ENCODE results near the gene FARSA. TPM values are rescaled to one million over a fixed set of nuclear protein-coding genes. Genes with fewer than 3 reads are reported as not detected.

The FARSA gene
- total and polyA plus RNA-seq, 2 experiments from 2014 or later = 81.9 to 133 TPM

DNA sequence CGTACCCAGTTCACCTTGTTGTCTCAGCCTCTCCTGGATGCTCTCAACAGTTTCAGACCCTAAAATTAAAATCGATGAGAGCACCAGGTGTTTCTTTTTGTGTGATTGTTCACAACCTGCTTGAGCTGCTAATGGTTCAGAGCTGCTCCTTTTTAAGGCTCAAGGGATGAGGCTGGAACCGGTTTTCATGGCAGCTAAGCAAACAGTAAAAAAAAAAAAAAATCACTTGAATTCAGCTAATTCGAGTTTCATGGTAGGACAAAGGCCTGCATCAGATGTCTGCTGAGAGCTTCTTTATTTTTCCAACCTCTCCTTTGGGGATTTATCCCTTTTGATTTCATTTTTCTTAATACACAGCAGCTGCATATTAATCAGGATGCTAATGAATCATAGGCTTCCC lies 20.9 kb downstream of the FARSA start:
- Histone ChIP-seq H3K27me3 (no peaks in the 10 kb centered on the region), H3K27ac (no peak overlapping the region), H3K4me1 (ENCODE audit: low read depth) (peaks cover 6% of the 10 kb centered on the region), H3K9me3 (ENCODE audit: low read depth) (no peaks in the 10 kb centered on the region), H3K4me3 (no peak overlapping the region), H3K36me3 (no peaks in the 10 kb centered on the region)
- TF ChIP-seq CTCF (IDR thresholded peaks at IDR 0.05; ENCODE audit: low read depth, low read length) = no peak
- DNase-seq (ENCODE audit: low read depth in 1 of 2, low spot score in 1 of 2) = no peak

DNA sequence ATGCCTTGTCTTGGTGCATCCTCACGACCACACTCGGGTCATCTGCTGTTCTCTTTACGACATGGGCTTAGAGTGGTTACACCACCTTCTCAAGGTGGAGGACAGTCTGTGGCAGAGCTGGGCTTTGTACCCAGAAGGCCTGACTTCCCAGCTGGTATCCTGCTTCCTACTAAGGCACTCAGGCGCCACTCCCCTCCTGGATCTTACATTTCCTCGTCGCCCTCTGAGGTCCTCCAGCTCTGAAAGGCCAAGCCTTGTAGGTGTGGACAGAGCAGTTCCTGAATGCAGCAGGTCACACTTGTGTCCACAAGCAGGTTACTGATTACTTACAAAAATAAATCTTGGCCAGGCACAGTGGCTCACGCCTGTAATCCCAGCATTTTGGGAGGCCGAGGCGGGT lies 26.3 kb downstream of the FARSA start:
- no peaks in the 10 kb centered on the region for H3K27me3 ChIP-seq
- no peak for TF ChIP-seq CTCF (IDR thresholded peaks at IDR 0.05; ENCODE audit: low read depth, low read length)
- no peak for DNase-seq (ENCODE audit: low read depth in 1 of 2, low spot score in 1 of 2)
- no peaks in the 10 kb centered on the region for H3K4me1 ChIP-seq (ENCODE audit: low read depth)
- H3K36me3 ChIP-seq = no peaks in the 10 kb centered on the region
- no peak overlapping the region for H3K27ac ChIP-seq
- no peak overlapping the region for H3K4me3 ChIP-seq
- H3K9me3 ChIP-seq (ENCODE audit: low read depth) = no peaks in the 10 kb centered on the region

- no peaks in the 10 kb centered on the region for H3K4me1 ChIP-seq (ENCODE audit: low read depth)
- H3K4me3 ChIP-seq = no peak overlapping the region
- no peak overlapping the region for H3K27ac ChIP-seq
- no peaks in the 10 kb centered on the region for H3K9me3 ChIP-seq (ENCODE audit: low read depth)
- no peak for DNase-seq (ENCODE audit: low read depth in 1 of 2, low spot score in 1 of 2)
- peaks cover 3% of the 10 kb centered on the region for H3K36me3 ChIP-seq
- no peaks in the 10 kb centered on the region for H3K27me3 ChIP-seq
- TF ChIP-seq CTCF (IDR thresholded peaks at IDR 0.05; ENCODE audit: low read depth, low read length) = no peak
Measured at GRCh38 chr19:12899891-12900518, 33.5 kb downstream of the FARSA start.

DNA sequence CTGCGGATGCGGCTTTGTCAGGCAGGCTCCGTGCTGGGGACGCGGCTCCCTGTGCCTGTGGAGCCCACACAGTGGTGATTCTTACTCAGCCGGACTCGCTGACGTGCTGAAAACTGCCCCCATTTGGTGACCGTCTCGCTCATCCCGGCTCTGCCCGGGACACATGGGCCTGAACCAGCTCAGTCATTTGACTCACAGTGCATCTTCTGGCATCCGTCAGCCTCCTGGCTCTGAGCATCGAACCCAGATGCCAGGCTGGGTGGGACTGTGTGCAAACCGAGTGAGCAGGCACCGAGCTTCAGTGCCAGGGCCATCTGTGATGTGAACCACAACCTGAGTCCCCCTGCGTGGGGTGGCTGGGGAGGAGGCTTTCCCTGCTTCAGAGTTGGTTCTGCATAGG lies 37.1 kb downstream of the FARSA start:
- Histone ChIP-seq H3K36me3 (peaks cover 3% of the 10 kb centered on the region), H3K4me3 (no peak overlapping the region), H3K27me3 (no peaks in the 10 kb centered on the region), H3K9me3 (ENCODE audit: low read depth) (no peaks in the 10 kb centered on the region), H3K4me1 (ENCODE audit: low read depth) (no peaks in the 10 kb centered on the region), H3K27ac (no peak overlapping the region)
- no peak for TF ChIP-seq CTCF (IDR thresholded peaks at IDR 0.05; ENCODE audit: low read depth, low read length)
- no peak for DNase-seq (ENCODE audit: low read depth in 1 of 2, low spot score in 1 of 2)

DNA sequence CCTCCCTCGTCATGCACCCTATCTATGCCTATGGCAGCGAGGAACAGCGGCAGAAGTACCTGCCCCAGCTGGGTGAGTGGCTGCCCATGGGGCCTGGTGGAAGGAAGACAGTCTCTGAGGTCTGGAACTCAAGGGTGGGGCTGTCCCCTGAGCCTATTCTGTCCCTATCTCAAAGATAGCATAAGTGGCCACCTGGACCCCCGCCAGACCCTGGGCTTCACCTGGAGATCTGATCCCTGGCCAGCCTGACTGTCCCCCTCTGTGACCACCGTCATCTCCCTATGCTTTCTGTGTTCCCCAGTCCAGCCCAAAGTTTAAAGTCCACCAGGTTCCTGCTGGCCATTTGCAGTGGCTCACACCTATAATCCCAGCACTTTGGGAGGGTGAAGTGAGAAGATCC lies 39.9 kb downstream of the FARSA start:
- no peaks in the 10 kb centered on the region for H3K36me3 ChIP-seq
- no peaks in the 10 kb centered on the region for H3K9me3 ChIP-seq (ENCODE audit: low read depth)
- no peak overlapping the region for H3K27ac ChIP-seq
- H3K27me3 ChIP-seq = no peaks in the 10 kb centered on the region
- DNase-seq (ENCODE audit: low read depth in 1 of 2, low spot score in 1 of 2) = no peak
- H3K4me3 ChIP-seq = no peak overlapping the region
- no peak for TF ChIP-seq CTCF (IDR thresholded peaks at IDR 0.05; ENCODE audit: low read depth, low read length)
- no peaks in the 10 kb centered on the region for H3K4me1 ChIP-seq (ENCODE audit: low read depth)

Measured in cardiac muscle cell (in vitro differentiated cells and primary cell).